Smooth muscle cell (in vitro differentiated cells): ENCODE results near the gene RGS14. TPM values are rescaled to one million over a fixed set of nuclear protein-coding genes. Genes with fewer than 3 reads are reported as not detected.

Experiments
- DNase-seq: peaks from one replicate; lab custom pipeline; 2025; ENCODE audit not compliant: unreplicated experiment; lab: John Stamatoyannopoulos, UW
- H2AFZ ChIP-seq: fragments of 200-600 bp; sonication (generic); 2 replicates; pipeline ENCODE4 v1.6.0; 2016; ENCODE audit warnings: antibody characterized with exemption, low read depth, mild to moderate bottlenecking
- H3F3A ChIP-seq: fragments of 200-600 bp; sonication (generic); 2 replicates; pipeline ENCODE4 v1.6.0; 2017; ENCODE audit warnings: antibody characterized with exemption, low read depth
- H3K27ac ChIP-seq: fragments of 200-600 bp; sonication (generic); 2 replicates; pipeline ENCODE4 v1.5.1; 2016; ENCODE audit warnings: low read depth, mild to moderate bottlenecking
- H3K27me3 ChIP-seq: fragments of 200-600 bp; sonication (generic); 2 replicates; pipeline ENCODE4 v1.6.1; 2016; ENCODE audit warnings: low read depth, mild to moderate bottlenecking
- H3K36me3 ChIP-seq: fragments of 200-600 bp; sonication (generic); 2 replicates; pipeline ENCODE4 v1.5.1; 2016; ENCODE audit warnings: low read depth
- H3K4me1 ChIP-seq: fragments of 200-600 bp; sonication (generic); 2 replicates; pipeline ENCODE4 v1.5.1; 2016; ENCODE audit warnings: low read depth
- H3K4me2 ChIP-seq: fragments of 200-600 bp; sonication (generic); 2 replicates; pipeline ENCODE4 v1.6.0; 2016; ENCODE audit warnings: mild to moderate bottlenecking
- H3K4me3 ChIP-seq: fragments of 200-600 bp; sonication (generic); 2 replicates; pipeline ENCODE4 v1.5.1; 2016; ENCODE audit warnings: mild to moderate bottlenecking
- H3K79me2 ChIP-seq: fragments of 200-600 bp; sonication (generic); 2 replicates; pipeline ENCODE4 v1.6.0; 2016; ENCODE audit warnings: low read depth, mild to moderate bottlenecking
- H3K9ac ChIP-seq: fragments of 200-600 bp; sonication (generic); 2 replicates; pipeline ENCODE4 v1.6.0; 2016; ENCODE audit warnings: low read depth
- H3K9me3 ChIP-seq: fragments of 200-600 bp; sonication (generic); replicated peaks from 2 replicates; pipeline ENCODE4 v1.5.1; 2016; ENCODE audit warnings: low read depth
- H4K20me1 ChIP-seq: fragments of 200-600 bp; sonication (generic); 2 replicates; pipeline ENCODE4 v1.6.0; 2016; ENCODE audit warnings: low read depth
- CTCF ChIP-seq: fragments of 200-600 bp; sonication (generic); IDR thresholded peaks from 2 replicates; pipeline ENCODE4 v1.5.1; 2017; ENCODE audit warnings: borderline replicate concordance, mild to moderate bottlenecking, antibody characterized with exemption; ENCODE audit not compliant: insufficient read depth, poor library complexity, severe bottlenecking
- WGBS: methylation state at CpG from one replicate; pipeline ENCODE4 v1.1.7; 2016; ENCODE audit warnings: low lambda C conversion rate; 5-methylcytosine and 5-hydroxymethylcytosine counted together
- polyA plus RNA-seq: library from polyadenylated mRNA; unstranded; fragments of >200 nt; fragmentation: Nextera tagmentation; extraction: Ambion mirVana; gene quantifications from 2 replicates; pipeline ENCODE4 v1.2.1, GENCODE V29; 2016
- total RNA-seq: library from RNA; depleted of rRNA; stranded (reverse); fragments of >200 nt; gene quantifications from 2 replicates; pipeline ENCODE4 v1.2.3, GENCODE V29; 2014

The RGS14 gene
- total RNA-seq (6.0 and 38.5 TPM in 2 replicates), polyA plus RNA-seq (23.3 and 23.8 TPM in 2 replicates)

GRCh38 chr5:177357459-177358351 is at the start of gene RGS14:
Gene RGS14, plus strand, starts transcription at chr5:177357924. Its CDS starts 101 bp downstream, at chr5:177358025.
- peaks cover 4% of the 10 kb centered on the region for H3K4me1 ChIP-seq
- no peak for DNase-seq

DNA sequence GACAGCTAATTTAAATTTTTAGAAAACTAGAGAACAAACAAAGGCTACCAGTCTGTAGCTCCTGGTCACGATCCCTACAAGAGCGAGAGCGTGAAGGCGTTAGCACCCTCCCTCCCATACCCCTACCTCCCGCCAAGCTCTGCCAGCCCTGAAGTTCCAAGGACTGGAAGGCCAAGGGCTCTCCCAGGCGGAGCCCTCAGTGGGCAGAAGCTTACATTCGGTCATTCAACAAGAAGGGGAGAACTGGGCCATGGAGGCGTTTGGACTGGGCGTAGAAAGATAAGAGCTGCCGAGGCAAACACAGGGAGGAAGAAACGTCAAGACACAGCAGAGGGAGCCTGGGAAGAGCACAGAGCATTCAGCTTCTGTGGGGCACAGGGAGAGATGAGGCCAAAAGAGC is 49.0 kb upstream of the RGS14 start:
- DNase-seq, result no peak
- Histone ChIP-seq H3K79me2 (peaks cover 21% of the 10 kb centered on the region), H3K27me3 (no peaks in the 10 kb centered on the region), H3K4me2 (no peak overlapping the region), H3K27ac (no peak overlapping the region), H2AFZ (no peak overlapping the region), H3K9ac (no peak overlapping the region), H3K36me3 (no peaks in the 10 kb centered on the region), H3K9me3 (no peaks in the 10 kb centered on the region), H3K4me3 (no peak overlapping the region), H4K20me1 (peaks cover 53% of the 10 kb centered on the region), H3F3A (no peaks in the 10 kb centered on the region), H3K4me1 (peaks cover 9% of the 10 kb centered on the region)
- TF ChIP-seq CTCF, result no peak
- WGBS, result 96% methylated on average over 11 of the region's 11 CpGs

More at GRCh38 chr5:177357459-177358351, at the start of gene RGS14:
- H3K4me2 ChIP-seq, result no peak within 1 kb of the TSS
- no peak within 1 kb of the TSS for H3K27ac ChIP-seq
- TF ChIP-seq CTCF, result no peak
- H3K9me3 ChIP-seq, result no peaks in the 10 kb centered on the region
- WGBS, result 85% methylated on average over 37 of the region's 37 CpGs
- H3K9ac ChIP-seq, result no peak within 1 kb of the TSS
- no peaks in the 10 kb centered on the region for H3F3A ChIP-seq
- no peaks in the 10 kb centered on the region for H3K79me2 ChIP-seq
- no peaks in the 10 kb centered on the region for H3K27me3 ChIP-seq
- no peaks in the 10 kb centered on the region for H3K36me3 ChIP-seq
- no peak within 1 kb of the TSS for H3K4me3 ChIP-seq
- H4K20me1 ChIP-seq, result no peaks in the 10 kb centered on the region
- H2AFZ ChIP-seq, result no peak within 1 kb of the TSS

DNA sequence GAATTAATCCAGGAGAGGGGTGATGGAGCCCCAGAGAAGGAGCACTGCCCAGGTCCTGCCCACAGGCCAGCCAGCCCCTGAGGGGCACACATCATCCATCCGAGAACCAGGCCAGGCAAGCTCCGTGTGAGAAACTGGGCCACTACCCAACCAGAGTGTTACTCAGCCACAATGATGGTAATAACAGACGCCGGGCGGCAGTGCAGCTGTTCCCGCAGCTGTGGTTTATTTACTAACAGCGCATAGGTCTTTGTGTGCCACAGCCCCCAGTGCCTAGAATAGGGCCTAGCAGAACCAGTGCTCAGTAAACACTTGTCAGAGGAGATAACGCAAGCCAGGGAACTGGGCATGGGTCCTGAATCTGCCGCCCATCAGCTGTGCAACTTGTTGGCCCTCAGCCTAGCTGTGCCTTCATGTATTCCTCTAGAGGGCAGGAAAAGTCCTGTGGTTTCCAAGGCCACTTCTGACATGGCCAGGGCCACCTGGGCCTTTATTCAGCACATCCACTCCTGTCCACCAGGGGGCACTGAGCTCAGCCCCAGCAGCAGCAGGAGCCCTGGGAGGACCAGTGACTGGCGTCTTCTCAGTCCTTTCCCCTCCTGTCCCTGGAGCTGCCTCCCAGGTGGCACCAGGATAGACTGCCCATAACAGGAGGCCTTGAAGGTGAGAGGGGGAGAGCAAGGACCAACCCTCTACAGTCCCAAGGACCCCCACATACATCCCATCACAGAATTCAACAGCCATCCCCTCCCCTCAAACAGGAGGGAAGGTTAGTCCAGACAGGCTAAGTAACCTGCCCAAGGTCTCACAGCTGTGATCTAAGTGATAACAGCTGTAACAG is 48.2 kb upstream of the RGS14 start:
- no peak overlapping the region for H3K9ac ChIP-seq
- no peaks in the 10 kb centered on the region for H3K9me3 ChIP-seq
- H3F3A ChIP-seq, result no peaks in the 10 kb centered on the region
- H3K4me3 ChIP-seq, result no peak overlapping the region
- peaks cover 5% of the 10 kb centered on the region for H3K4me1 ChIP-seq
- H4K20me1 ChIP-seq, result peaks cover 52% of the 10 kb centered on the region
- peaks cover 12% of the 10 kb centered on the region for H3K79me2 ChIP-seq
- H2AFZ ChIP-seq, result no peak overlapping the region
- no peak overlapping the region for H3K27ac ChIP-seq
- peak; percentile 78 for TF ChIP-seq CTCF
- H3K27me3 ChIP-seq, result no peaks in the 10 kb centered on the region
- H3K4me2 ChIP-seq, result no peak overlapping the region
- no peak for DNase-seq
- 88% methylated on average over 10 of the region's 10 CpGs for WGBS
- no peaks in the 10 kb centered on the region for H3K36me3 ChIP-seq
